GM04503 (cell line): ENCODE results near the gene BMPR1A.
"Not testable (repeated sequence)": the region's sequence is repeated elsewhere in the genome, so short reads cannot be mapped to it uniquely, and the experiment has no call there.

ENCODE experiments used
- DNase-seq: peaks from one replicate; pipeline ENCODE4 v3.0.0-alpha.2; 2012; ENCODE audit warnings: low read depth

Gene BMPR1A

GRCh38 chr10:86941426-86941825, 185.0 kb downstream of the BMPR1A start:
- DNase-seq, result no peak

GRCh38 chr10:86941991-86942421, 185.6 kb downstream of the BMPR1A start:
- no peak for DNase-seq

- no peak for DNase-seq
These were observed 186.3 kb downstream of the BMPR1A start for GRCh38 chr10:86942441-86943315.

GRCh38 chr10:86943316-86944030, 187.1 kb downstream of the BMPR1A start:
- no peak for DNase-seq

GRCh38 chr10:86944031-86944419, 187.6 kb downstream of the BMPR1A start:
- no peak for DNase-seq

GRCh38 chr10:86944471-86944870, 188.1 kb downstream of the BMPR1A start:
- DNase-seq, result no peak

GRCh38 chr10:86944907-86945306, 188.5 kb downstream of the BMPR1A start:
- DNase-seq, result no peak

- no peak for DNase-seq
These were observed 189.2 kb downstream of the BMPR1A start for GRCh38 chr10:86945361-86946212.

GRCh38 chr10:86946213-86947155, 190.1 kb downstream of the BMPR1A start:
- no peak for DNase-seq

GRCh38 chr10:86947806-86948205, 191.4 kb downstream of the BMPR1A start:
- not testable (repeated sequence) for DNase-seq

GRCh38 chr10:86950349-86950748, 193.9 kb downstream of the BMPR1A start:
- DNase-seq, result no peak

- DNase-seq, result no peak
These were observed 194.9 kb downstream of the BMPR1A start for GRCh38 chr10:86951184-86951761.

- DNase-seq, result no peak
These were observed 195.7 kb downstream of the BMPR1A start for GRCh38 chr10:86952106-86952505.

GRCh38 chr10:86952697-86953096, 196.3 kb downstream of the BMPR1A start:
- DNase-seq, result not testable (repeated sequence)

- DNase-seq, result no peak
These were observed 197.6 kb downstream of the BMPR1A start for GRCh38 chr10:86953747-86954680.

- no peak for DNase-seq
These were observed 198.5 kb downstream of the BMPR1A start for GRCh38 chr10:86954681-86955500.

GRCh38 chr10:86955501-86956194, 199.2 kb downstream of the BMPR1A start:
- no peak for DNase-seq

- no peak for DNase-seq
These were observed 199.9 kb downstream of the BMPR1A start for GRCh38 chr10:86956195-86956847.
